SK-N-SH (cell line): ENCODE results near the gene SLC49A3.

ENCODE experiments used
- FOXJ3 ChIP-seq: sonication (generic); formaldehyde crosslinking; IDR thresholded peaks from 2 replicates; pipeline ENCODE4 v1.5.1; 2020; ENCODE audit warnings: mild to moderate bottlenecking, missing genetic modification reagents
- RAD21 ChIP-seq: IDR thresholded peaks from 2 replicates; pipeline ENCODE4 v1.6.1; 2012; ENCODE audit warnings: mild to moderate bottlenecking, low read length
- RCOR1 ChIP-seq: fragments of 150-350 bp; IDR thresholded peaks from 2 replicates; pipeline ENCODE4 v1.6.1; 2017; ENCODE audit warnings: antibody characterized with exemption, low read length
- SMC3 ChIP-seq: IDR thresholded peaks from 2 replicates; pipeline ENCODE4 v1.6.1; 2012; ENCODE audit warnings: low read depth, low read length, improper control_type of control experiment
- YY1 ChIP-seq: IDR thresholded peaks from 2 replicates; pipeline ENCODE4 v1.4.0; 2012; ENCODE audit warnings: low read depth, mild to moderate bottlenecking
- TF ChIP-seq, protein P1 (sequence below): fragments of 200-600 bp; sonication (generic); IDR thresholded peaks from 2 replicates; pipeline ENCODE4 v1.6.1; 2017; ENCODE audit warnings: antibody characterized with exemption, mild to moderate bottlenecking, moderate library complexity
- TF ChIP-seq, protein P2 (sequence below): fragments of 150-350 bp; IDR thresholded peaks from 2 replicates; pipeline ENCODE4 v1.6.1; 2016; ENCODE audit warnings: mild to moderate bottlenecking, low read depth, low read length
- TF ChIP-seq, protein P3 (sequence below): IDR thresholded peaks from 2 replicates; pipeline ENCODE4; 2012

DNA sequence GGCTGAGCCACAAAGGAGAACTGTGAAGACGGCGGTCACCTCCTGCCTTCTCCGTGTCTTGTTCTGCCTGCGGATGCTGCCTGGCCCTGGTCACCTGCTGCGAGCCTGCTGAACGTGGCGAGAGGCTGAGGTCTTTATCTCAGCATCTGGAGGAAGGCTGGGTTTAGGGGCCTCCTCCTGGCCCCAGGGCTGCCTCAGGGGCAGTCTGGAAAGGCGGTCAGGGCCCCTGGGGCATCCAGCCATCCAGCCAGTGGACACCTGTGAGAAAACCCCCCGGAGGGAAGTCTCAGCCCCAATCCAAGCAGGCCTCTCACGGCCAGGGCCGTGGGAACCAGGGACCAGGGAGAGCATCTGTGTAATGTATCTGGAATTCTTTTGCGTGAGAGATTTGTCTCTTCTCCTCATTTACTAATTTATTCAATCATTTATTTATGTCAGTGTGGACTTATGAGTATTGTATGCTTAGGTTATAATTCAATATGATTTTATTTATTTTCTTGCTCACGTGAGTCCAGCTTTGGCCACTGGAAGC is 52.3 kb downstream of the SLC49A3 start:
- TF ChIP-seq, protein P1, sequence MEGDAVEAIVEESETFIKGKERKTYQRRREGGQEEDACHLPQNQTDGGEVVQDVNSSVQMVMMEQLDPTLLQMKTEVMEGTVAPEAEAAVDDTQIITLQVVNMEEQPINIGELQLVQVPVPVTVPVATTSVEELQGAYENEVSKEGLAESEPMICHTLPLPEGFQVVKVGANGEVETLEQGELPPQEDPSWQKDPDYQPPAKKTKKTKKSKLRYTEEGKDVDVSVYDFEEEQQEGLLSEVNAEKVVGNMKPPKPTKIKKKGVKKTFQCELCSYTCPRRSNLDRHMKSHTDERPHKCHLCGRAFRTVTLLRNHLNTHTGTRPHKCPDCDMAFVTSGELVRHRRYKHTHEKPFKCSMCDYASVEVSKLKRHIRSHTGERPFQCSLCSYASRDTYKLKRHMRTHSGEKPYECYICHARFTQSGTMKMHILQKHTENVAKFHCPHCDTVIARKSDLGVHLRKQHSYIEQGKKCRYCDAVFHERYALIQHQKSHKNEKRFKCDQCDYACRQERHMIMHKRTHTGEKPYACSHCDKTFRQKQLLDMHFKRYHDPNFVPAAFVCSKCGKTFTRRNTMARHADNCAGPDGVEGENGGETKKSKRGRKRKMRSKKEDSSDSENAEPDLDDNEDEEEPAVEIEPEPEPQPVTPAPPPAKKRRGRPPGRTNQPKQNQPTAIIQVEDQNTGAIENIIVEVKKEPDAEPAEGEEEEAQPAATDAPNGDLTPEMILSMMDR, result no peak
- TF ChIP-seq SMC3 (no peak), RAD21 (no peak), FOXJ3 (CRISPR knock-in tag) (no peak), YY1 (no peak), RCOR1 (no peak)
- TF ChIP-seq, protein P2, sequence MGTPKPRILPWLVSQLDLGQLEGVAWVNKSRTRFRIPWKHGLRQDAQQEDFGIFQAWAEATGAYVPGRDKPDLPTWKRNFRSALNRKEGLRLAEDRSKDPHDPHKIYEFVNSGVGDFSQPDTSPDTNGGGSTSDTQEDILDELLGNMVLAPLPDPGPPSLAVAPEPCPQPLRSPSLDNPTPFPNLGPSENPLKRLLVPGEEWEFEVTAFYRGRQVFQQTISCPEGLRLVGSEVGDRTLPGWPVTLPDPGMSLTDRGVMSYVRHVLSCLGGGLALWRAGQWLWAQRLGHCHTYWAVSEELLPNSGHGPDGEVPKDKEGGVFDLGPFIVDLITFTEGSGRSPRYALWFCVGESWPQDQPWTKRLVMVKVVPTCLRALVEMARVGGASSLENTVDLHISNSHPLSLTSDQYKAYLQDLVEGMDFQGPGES, result no peak
- TF ChIP-seq, protein P3, sequence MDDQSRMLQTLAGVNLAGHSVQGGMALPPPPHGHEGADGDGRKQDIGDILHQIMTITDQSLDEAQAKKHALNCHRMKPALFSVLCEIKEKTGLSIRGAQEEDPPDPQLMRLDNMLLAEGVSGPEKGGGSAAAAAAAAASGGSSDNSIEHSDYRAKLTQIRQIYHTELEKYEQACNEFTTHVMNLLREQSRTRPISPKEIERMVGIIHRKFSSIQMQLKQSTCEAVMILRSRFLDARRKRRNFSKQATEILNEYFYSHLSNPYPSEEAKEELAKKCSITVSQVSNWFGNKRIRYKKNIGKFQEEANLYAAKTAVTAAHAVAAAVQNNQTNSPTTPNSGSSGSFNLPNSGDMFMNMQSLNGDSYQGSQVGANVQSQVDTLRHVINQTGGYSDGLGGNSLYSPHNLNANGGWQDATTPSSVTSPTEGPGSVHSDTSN, result no peak
